Fibroblast of mammary gland (primary cell): ENCODE results near the gene NFATC1.
A peak's percentile ranks its signal among the peaks of the same experiment; 100 is the strongest.

Experiments
- DNase-seq: peaks from one replicate; pipeline ENCODE4 v3.0.0-alpha.2; 2010; ENCODE audit warnings: low read depth
- H3K4me3 ChIP-seq: 2 replicates; pipeline ENCODE4 v1.5.1; 2011; ENCODE audit warnings: low read depth, mild to moderate bottlenecking, low read length, moderate library complexity; ENCODE audit not compliant: control insufficient read depth
- CTCF ChIP-seq: conservative IDR thresholded peaks from 2 replicates; pipeline ENCODE4 v1.5.1; 2011; ENCODE audit warnings: low read depth, low read length, inconsistent platforms; ENCODE audit not compliant: control insufficient read depth, insufficient read depth

NFATC1 gene

GRCh38 chr18:79395761-79396404 lies at the start of gene NFATC1:
Gene NFATC1 (plus strand): TSS chr18:79395930. CDS start chr18:79396225, 295 bp downstream.
- no peak for TF ChIP-seq CTCF
- DNase-seq = peak; percentile 66
- peak within 1 kb of the TSS; percentile 23 for H3K4me3 ChIP-seq

- no peak for DNase-seq
- TF ChIP-seq CTCF = no peak
- H3K4me3 ChIP-seq = no peak overlapping the region
These were observed 49.7 kb upstream of the NFATC1 start for GRCh38 chr18:79345981-79346380.

- TF ChIP-seq CTCF = no peak
- peak; percentile 15 for DNase-seq
- H3K4me3 ChIP-seq = no peak overlapping the region
These were observed 47.7 kb upstream of the NFATC1 start for GRCh38 chr18:79348066-79348465.

GRCh38 chr18:79352432-79352831 lies 43.3 kb upstream of the NFATC1 start:
- H3K4me3 ChIP-seq = no peak overlapping the region
- no peak for DNase-seq
- TF ChIP-seq CTCF = no peak

- no peak for DNase-seq
- H3K4me3 ChIP-seq = no peak overlapping the region
- TF ChIP-seq CTCF = no peak
These were observed 42.5 kb upstream of the NFATC1 start for GRCh38 chr18:79353267-79353666.

- DNase-seq = peak; percentile 26
- no peak overlapping the region for H3K4me3 ChIP-seq
These were observed 41.4 kb upstream of the NFATC1 start for GRCh38 chr18:79354350-79354749.

More at GRCh38 chr18:79354350-79354749, 41.4 kb upstream of the NFATC1 start:
- TF ChIP-seq CTCF = no peak
